ENCODE data around the gene GNG11.
"Not testable (repeated sequence)": the region's sequence is repeated elsewhere in the genome, so short reads cannot be mapped to it uniquely, and the experiment has no call there.

Gene GNG11

GRCh38 chr7:93921607-93922566, at the start of gene GNG11:
GNG11 (plus strand) TSS chr7:93921735; CDS start chr7:93922138, 403 bp downstream.
- peak; percentile 78 for DNase-seq (ENCODE audit: low spot score)

- DNase-seq (ENCODE audit: low spot score), result no peak
Measured at GRCh38 chr7:93873998-93874574, 47.4 kb upstream of the GNG11 start.

GRCh38 chr7:93877742-93878141, 43.8 kb upstream of the GNG11 start:
- no peak for DNase-seq (ENCODE audit: low spot score)

GRCh38 chr7:93879356-93879755, 42.2 kb upstream of the GNG11 start:
- DNase-seq (ENCODE audit: low spot score), result no peak

- no peak for DNase-seq (ENCODE audit: low spot score)
Measured at GRCh38 chr7:93882468-93882867, 39.1 kb upstream of the GNG11 start.

GRCh38 chr7:93883078-93883916, 38.2 kb upstream of the GNG11 start:
- DNase-seq (ENCODE audit: low spot score), result peak; percentile 9

GRCh38 chr7:93883917-93884345, 37.6 kb upstream of the GNG11 start:
- DNase-seq (ENCODE audit: low spot score), result peak; percentile 12

- DNase-seq (ENCODE audit: low spot score), result peak; percentile 22
Measured at GRCh38 chr7:93884541-93884940, 37.0 kb upstream of the GNG11 start.

GRCh38 chr7:93889261-93889660, 32.3 kb upstream of the GNG11 start:
- peak; percentile 60 for DNase-seq (ENCODE audit: low spot score)

GRCh38 chr7:93890041-93890463, 31.5 kb upstream of the GNG11 start:
- DNase-seq (ENCODE audit: low spot score), result peak; percentile 78

- DNase-seq (ENCODE audit: low spot score), result peak; percentile 96
Measured at GRCh38 chr7:93890464-93891068, 31.0 kb upstream of the GNG11 start, which contains the start of gene TFPI2. TFPI2 (minus strand) TSS chr7:93890753; CDS start chr7:93890678, 75 bp downstream.

- peak; percentile 54 for DNase-seq (ENCODE audit: low spot score)
Measured at GRCh38 chr7:93894426-93894825, 27.1 kb upstream of the GNG11 start.

- DNase-seq (ENCODE audit: low spot score), result no peak
Measured at GRCh38 chr7:93894966-93895640, 26.4 kb upstream of the GNG11 start.

GRCh38 chr7:93895859-93896600, 25.5 kb upstream of the GNG11 start:
- no peak for DNase-seq (ENCODE audit: low spot score)

GRCh38 chr7:93897680-93898079, 23.9 kb upstream of the GNG11 start:
- peak; percentile 76 for DNase-seq (ENCODE audit: low spot score)

- DNase-seq (ENCODE audit: low spot score), result peak; percentile 73
Measured at GRCh38 chr7:93902777-93903423, 18.6 kb upstream of the GNG11 start.

GRCh38 chr7:93906267-93906666, 15.3 kb upstream of the GNG11 start, which contains the start of gene GNGT1:
GNGT1 (plus strand) TSS chr7:93906567; CDS start chr7:93906747, 180 bp downstream.
- DNase-seq (ENCODE audit: low spot score), result no peak

- no peak for DNase-seq (ENCODE audit: low spot score)
Measured at GRCh38 chr7:93910076-93910994, 11.2 kb upstream of the GNG11 start.

GRCh38 chr7:93911242-93911641, 10.3 kb upstream of the GNG11 start:
- DNase-seq (ENCODE audit: low spot score), result not testable (repeated sequence)
